H1 (cell line): ENCODE data around the gene CALCOCO2. TPM values are rescaled to one million over a fixed set of nuclear protein-coding genes. Genes with fewer than 3 reads are reported as not detected.

Source experiments
- CTCF ChIA-PET: fragments of 300-600 bp; sonication (Branson Sonifier 250); formaldehyde crosslinking; loops from one replicate; lab custom pipeline; 2021; ENCODE audit not compliant: partially characterized antibody; lab: Charles Lee
- POLR2A ChIA-PET: fragments of 300-600 bp; sonication (Branson Sonifier 250); formaldehyde crosslinking; loops from one replicate; lab custom pipeline; 2021; ENCODE audit warnings: inconsistent platforms; ENCODE audit not compliant: partially characterized antibody; lab: Charles Lee
- DNase-seq, 2 experiments: peaks; one replicate each; pipeline versions ENCODE4 v3.0.0 to v3.0.0-alpha.2; 2010 to 2022; ENCODE audit warnings: low spot score in 2 of 2, low read depth in 1 of 2, mixed read lengths in 1 of 2
- FAIRE-seq: peaks from 2 replicates; lab custom pipeline; 2011; peaks lifted over from hg19 to GRCh38; lab: Jason Lieb, UNC
- H2AFZ ChIP-seq: 2 replicates; pipeline ENCODE4 v1.8.1; 2012; ENCODE audit warnings: low read length, inconsistent platforms
- H2AK5ac ChIP-seq: 2 replicates; pipeline ENCODE4 v1.6.1; 2013; ENCODE audit warnings: low read depth, low read length
- H2BK120ac ChIP-seq: replicated peaks from 2 replicates; pipeline ENCODE3; 2013; ENCODE audit warnings: low read depth, low read length, inconsistent platforms
- H2BK12ac ChIP-seq: 2 replicates; pipeline ENCODE4 v1.6.1; 2013; ENCODE audit warnings: low read depth, low read length
- H2BK15ac ChIP-seq: 2 replicates; pipeline ENCODE4 v1.6.1; 2013; ENCODE audit warnings: low read length
- H2BK20ac ChIP-seq: 2 replicates; pipeline ENCODE4 v1.6.1; 2013; ENCODE audit warnings: low read length
- H2BK5ac ChIP-seq: 2 replicates; pipeline ENCODE4 v1.6.1; 2013; ENCODE audit warnings: low read depth, low read length
- H3K14ac ChIP-seq: 2 replicates; pipeline ENCODE4 v1.6.1; 2013; ENCODE audit warnings: inconsistent platforms; ENCODE audit not compliant: insufficient read length
- H3K18ac ChIP-seq: 2 replicates; pipeline ENCODE4 v1.6.1; 2013; ENCODE audit warnings: low read length; ENCODE audit errors: extremely low read depth
- H3K23ac ChIP-seq: 2 replicates; pipeline ENCODE4 v1.6.1; 2013; ENCODE audit warnings: inconsistent platforms; ENCODE audit not compliant: insufficient read length
- H3K23me2 ChIP-seq: 2 replicates; pipeline ENCODE4 v1.6.1; 2013; ENCODE audit warnings: low read depth, low read length
- H3K27ac ChIP-seq: 2 replicates; pipeline ENCODE4 v1.6.1; 2011; ENCODE audit warnings: low read depth, low read length, inconsistent platforms
- H3K27me3 ChIP-seq, 4 experiments: replicated peaks in 1 of 4; 1 replicate in 1 of 4; 2 replicates in 3 of 4; pipeline versions ENCODE4 v1.6.1 to v1.8.1; 2011 to 2013; ENCODE audit warnings: low read length in 3 of 4, mild to moderate bottlenecking in 3 of 4, inconsistent platforms in 2 of 4, mixed read lengths in 2 of 4, moderate library complexity in 1 of 4; ENCODE audit not compliant: control insufficient read depth in 3 of 4, insufficient read depth in 3 of 4; ENCODE audit errors: extremely low read depth in 1 of 4
- H3K36me3 ChIP-seq, 4 experiments: 2 replicates each; pipeline versions ENCODE4 v1.6.1 to v1.8.1; 2011 to 2013; ENCODE audit warnings: mild to moderate bottlenecking in 4 of 4, low read length in 3 of 4, moderate library complexity in 2 of 4, control low read depth in 1 of 4, inconsistent platforms in 1 of 4; ENCODE audit not compliant: insufficient read depth in 4 of 4, control insufficient read depth in 2 of 4
- H3K4ac ChIP-seq: replicated peaks from 2 replicates; pipeline ENCODE3; 2013; ENCODE audit warnings: low read length, low read depth, mixed read lengths, inconsistent platforms; ENCODE audit not compliant: insufficient read length
- H3K4me1 ChIP-seq, 4 experiments: replicated peaks in 1 of 4; 1 replicate in 1 of 4; 2 replicates in 3 of 4; pipeline versions ENCODE4 v1.6.1 to v1.8.1; 2011 to 2013; ENCODE audit warnings: low read length in 3 of 4, inconsistent platforms in 2 of 4, mixed read lengths in 1 of 4; ENCODE audit not compliant: insufficient read depth in 4 of 4, control insufficient read depth in 3 of 4
- H3K4me2 ChIP-seq, 2 experiments: 2 replicates each; pipeline versions ENCODE4 v1.6.1 to v1.8.1; 2011 to 2013; ENCODE audit warnings: low read depth in 2 of 2, low read length in 2 of 2, control low read depth in 1 of 2, inconsistent platforms in 1 of 2, mild to moderate bottlenecking in 1 of 2; ENCODE audit not compliant: insufficient read depth in 1 of 2
- H3K4me3 ChIP-seq, 4 experiments: fragments of 200-600, 300-600 bp in 1 of 4; sonication (generic), shearing (Covaris generic), sonication (Bioruptor Twin) in 1 of 4; 2 replicates each; pipeline versions ENCODE4 v1.5.1 to v1.8.1; 2011 to 2016; ENCODE audit warnings: low read length in 4 of 4, low read depth in 3 of 4, control low read depth in 2 of 4, inconsistent platforms in 2 of 4, mild to moderate bottlenecking in 2 of 4, mixed read lengths in 1 of 4, moderate library complexity in 1 of 4; ENCODE audit not compliant: insufficient read depth in 2 of 4; ENCODE audit errors: extremely low read depth in 1 of 4
- H3K56ac ChIP-seq: replicated peaks from 2 replicates; pipeline ENCODE3; 2013; ENCODE audit warnings: low read depth, mild to moderate bottlenecking, mixed read lengths, low read length, inconsistent platforms; ENCODE audit not compliant: insufficient read length
- H3K79me1 ChIP-seq: 2 replicates; pipeline ENCODE4 v1.6.1; 2013; ENCODE audit warnings: low read depth, low read length, control low read depth
- H3K79me2 ChIP-seq, 2 experiments: 2 replicates each; pipeline versions ENCODE4 v1.6.1 to v1.8.1; 2012 to 2013; ENCODE audit warnings: low read length in 2 of 2, mild to moderate bottlenecking in 2 of 2, inconsistent platforms in 1 of 2; ENCODE audit not compliant: insufficient read depth in 2 of 2, control insufficient read depth in 1 of 2
- H3K9ac ChIP-seq, 4 experiments: replicated peaks in 1 of 4; 1 replicate in 1 of 4; 2 replicates in 3 of 4; pipeline versions ENCODE4 v1.6.1 to v1.8.1; 2011 to 2013; ENCODE audit warnings: low read depth in 3 of 4, low read length in 3 of 4, control low read depth in 2 of 4, mild to moderate bottlenecking in 2 of 4, moderate library complexity in 2 of 4, inconsistent platforms in 1 of 4; ENCODE audit errors: extremely low read depth in 1 of 4
- H3K9me3 ChIP-seq, 2 experiments: 2 replicates each; pipeline versions ENCODE4 v1.6.1 to v1.8.1; 2012 to 2013; ENCODE audit warnings: mild to moderate bottlenecking in 2 of 2, moderate library complexity in 2 of 2, control low read depth in 1 of 2, inconsistent platforms in 1 of 2, low read depth in 1 of 2, low read length in 1 of 2, mixed read lengths in 1 of 2; ENCODE audit not compliant: insufficient read depth in 2 of 2
- H4K20me1 ChIP-seq, 2 experiments: replicated peaks in 1 of 2; 2 replicates each; pipeline versions ENCODE3 to v1.8.1; 2011 to 2013; ENCODE audit warnings: inconsistent platforms in 2 of 2, low read length in 2 of 2, mild to moderate bottlenecking in 1 of 2; ENCODE audit not compliant: insufficient read depth in 2 of 2, control insufficient read depth in 1 of 2
- H4K5ac ChIP-seq: 2 replicates; pipeline ENCODE4 v1.6.1; 2013; ENCODE audit warnings: low read length, low read depth, mixed read lengths, inconsistent platforms; ENCODE audit not compliant: insufficient read length
- H4K8ac ChIP-seq: 2 replicates; pipeline ENCODE4 v1.8.0; 2013; ENCODE audit warnings: mild to moderate bottlenecking, moderate library complexity, low read length, inconsistent platforms; ENCODE audit not compliant: insufficient read depth; ENCODE audit errors: extremely low read depth
- H4K91ac ChIP-seq: replicated peaks from 2 replicates; pipeline ENCODE3; 2013; ENCODE audit warnings: low read length, mixed read lengths, inconsistent platforms; ENCODE audit not compliant: insufficient read length
- ATF2 ChIP-seq: IDR thresholded peaks from 2 replicates; pipeline ENCODE4 v1.6.1; 2012; ENCODE audit warnings: low read length, inconsistent platforms
- BACH1 ChIP-seq: IDR thresholded peaks from 2 replicates; pipeline ENCODE4 v1.6.1; 2012; ENCODE audit warnings: low read length, improper control_type of control experiment
- BRCA1 ChIP-seq: IDR thresholded peaks from 2 replicates; pipeline ENCODE4 v1.6.1; 2012; ENCODE audit warnings: low read depth, low read length, improper control_type of control experiment
- CEBPB ChIP-seq: IDR thresholded peaks from 2 replicates; pipeline ENCODE4 v1.6.1; 2012; ENCODE audit warnings: low read depth, low read length
- GABPA ChIP-seq: IDR thresholded peaks from 2 replicates; pipeline ENCODE4 v1.6.1; 2011; ENCODE audit warnings: mild to moderate bottlenecking, low read length, moderate library complexity, borderline replicate concordance; ENCODE audit not compliant: insufficient read depth
- WGBS, 2 experiments: shearing (Covaris generic) in 1 of 2; methylation state at CpG; one replicate each; pipeline versions ENCODE4 v1.1.6 to v1.1.7; 2013 to 2015; ENCODE audit warnings: low lambda C conversion rate in 2 of 2, mixed read lengths in 2 of 2, inconsistent platforms in 1 of 2, low coverage in 1 of 2, missing lambda C conversion rate in 1 of 2; ENCODE audit not compliant: insufficient replicate concordance in 2 of 2, insufficient coverage in 1 of 2, insufficient read length in 1 of 2; ENCODE audit errors: extremely low coverage in 1 of 2, missing lambda C conversion rate in 1 of 2; 5-methylcytosine and 5-hydroxymethylcytosine counted together
- polyA plus RNA-seq, 7 experiments: library from polyadenylated mRNA; depleted of rRNA in 3 of 7; stranded (reverse) in 5 of 7; unstranded in 2 of 7; fragments of >200 nt in 5 of 7; fragments of 200-250 nt in 2 of 7; gene quantifications; 1 replicate in 5 of 7; 2 replicates in 1 of 7; 4 replicates in 1 of 7; pipeline versions ENCODE4 v1.2.1 to v1.2.3, GENCODE V29; 2011 to 2013; ENCODE audit warnings: missing spikeins in 2 of 7, mixed read lengths in 2 of 7
- total RNA-seq: library from RNA; stranded (reverse); fragmentation: NEBNext Ultra II Directional; extraction: Animal tissue kit (Norgen Biotek cat#: 25700); gene quantifications from 2 replicates; pipeline ENCODE4 v1.2.1, GENCODE V29; 2021

CALCOCO2 gene
- total and polyA plus RNA-seq, 2 of the 8 experiments (the other 6 are each of a cell fraction or from before 2014, with no cell fraction given), result 12.1 to 31.8 TPM

- Histone ChIP-seq H3K27ac (no peak overlapping the region), H3K14ac (no peak overlapping the region), H4K5ac (no peak overlapping the region), H3K4me3 (no peak overlapping the region), H3K4me2 (0 out of 4 replicates have a peak overlapping the region, but pooled peaks of 1 of the 2 experiments have one; percentile 29), H3K4me1 (peaks cover 0 to 4% (median 0%) of the 10 kb centered on the region in 4 experiments; a peak in 1 of 7 replicates), H3K56ac (no peak overlapping the region), H2AK5ac (no peak overlapping the region), H3K79me1 (no peaks in the 10 kb centered on the region), H4K8ac (no peak overlapping the region), H2BK20ac (no peak overlapping the region), H4K20me1 (no peaks in the 10 kb centered on the region), H2BK12ac (no peak overlapping the region), H3K27me3 (no peaks in the 10 kb centered on the region), H2BK120ac (no peak overlapping the region), H3K23ac (no peak overlapping the region), H3K9me3 (no peaks in the 10 kb centered on the region), H3K36me3 (no peaks in the 10 kb centered on the region), H3K18ac (no peak overlapping the region), H3K4ac (no peak overlapping the region), H2BK15ac (no peak overlapping the region), H2BK5ac (no peak overlapping the region), H3K79me2 (no peaks in the 10 kb centered on the region), H4K91ac (no peak overlapping the region), H2AFZ (no peak overlapping the region), H3K23me2 (no peaks in the 10 kb centered on the region; the same call in 1 of the 2 replicates), H3K9ac (no peak overlapping the region)
- TF ChIP-seq ATF2 (no peak), GABPA (no peak), BACH1 (no peak), BRCA1 (no peak), CEBPB (peak; percentile 79)
- DNase-seq (no peak), FAIRE-seq (no peak)
- ChIA-PET CTCF (interaction anchor here (0.6 to 88.5 kb wide), 10 partner anchors 8 to 137 kb away, joined by 3 to 2590 read pairs (median 11); partner anchors contain the start of genes ATP5MC1, CALCOCO2, PRAC1 and PRAC2), POLR2A (interaction anchor here (0.9 to 1.4 kb wide), 3 partner anchors 20 to 67 kb away, joined by 3 to 5 read pairs (median 4); no protein-coding TSS in a partner anchor)
- 71% methylated on average over 3 of the region's 3 CpGs; no CpG with 5 or more reads in 1 of the 2 experiments for WGBS, 2 experiments
These were observed 18.8 kb upstream of the CALCOCO2 start for GRCh38 chr17:48812001-48812400.
